Right lobe of liver (tissue), 6 donors: ENCODE measurements around the gene CACNA2D3. TPM values are rescaled to one million over a fixed set of nuclear protein-coding genes. Genes with fewer than 3 reads are reported as not detected.

Experiments
- ATAC-seq, 4 donors: fragments of 200-7000 bp; cut with Tn5 transposase; one replicate each; pipeline ENCODE4 v1.9.1; 2020; ENCODE audit warnings: mild to moderate bottlenecking in 4 of 4, moderate library complexity in 4 of 4
- DNase-seq, 3 donors: peaks; one replicate each; pipeline ENCODE4 v3.0.0-alpha.2; 2020
- H3K27ac ChIP-seq, 3 donors: fragments of 200-600 bp; one replicate each; pipeline ENCODE4 v1.8.0; 2022
- H3K27me3 ChIP-seq, 2 donors: fragments of 200-600 bp; one replicate each; pipeline ENCODE4 v1.8.0; 2022
- H3K36me3 ChIP-seq, 4 donors: fragments of 200-600 bp; sonication (generic) in 1 of 4; one replicate each; pipeline versions ENCODE4 v1.5.1 to v1.8.0; 2017 to 2022; ENCODE audit warnings: control low read depth in 1 of 4
- H3K4me1 ChIP-seq, 4 donors: fragments of 200-600 bp; sonication (generic) in 1 of 4; one replicate each; pipeline versions ENCODE4 v1.5.1 to v1.8.0; 2017 to 2022; ENCODE audit warnings: control low read depth in 1 of 4
- H3K4me3 ChIP-seq, 3 donors: fragments of 200-600 bp; one replicate each; pipeline ENCODE4 v1.8.0; 2022
- H3K9me3 ChIP-seq, 4 donors: fragments of 200-600 bp; sonication (generic) in 1 of 4; one replicate each; pipeline versions ENCODE4 v1.5.1 to v1.8.0; 2017 to 2022; ENCODE audit warnings: control low read depth in 1 of 4
- POLR2A ChIP-seq: fragments of 450-650 bp; IDR thresholded peaks from one replicate; pipeline ENCODE4 v1.6.1; 2017; ENCODE audit warnings: antibody characterized with exemption, mild to moderate bottlenecking
- WGBS: methylation state at CpG from one replicate; pipeline ENCODE4 v1.1.6; 2018; ENCODE audit warnings: low coverage, low lambda C conversion rate; ENCODE audit not compliant: insufficient coverage; ENCODE audit errors: missing lambda C conversion rate; 5-methylcytosine and 5-hydroxymethylcytosine counted together
- intact Hi-C, 2 donors: fragments of 100-400 bp; cut with DNase I; formaldehyde crosslinking; loops; one replicate each; pipeline versions ENCODE4 v1.11.2 to v1.14.1; 2022
- total RNA-seq, 6 experiments: library from RNA; depleted of rRNA in 2 of 6; stranded (reverse); fragments of >200 nt in 2 of 6; fragmentation: NEBNext Ultra II Directional in 3 of 6; extraction: Animal tissue kit (Norgen Biotek cat#: 25700) in 3 of 6; gene quantifications; one replicate each; pipeline versions ENCODE4 v1.1.0 to v1.2.4, GENCODE V29; 2016 to 2023
- TF ChIP-seq, protein P1 (sequence below), 4 donors: fragments of 200-600 bp in 3 of 4; fragments of 450-650 bp in 1 of 4; IDR thresholded peaks; one replicate each; pipeline versions ENCODE4 v1.5.1 to v1.8.0; 2016 to 2022; ENCODE audit warnings: antibody characterized with exemption in 4 of 4, mild to moderate bottlenecking in 2 of 4
- donor health status: DM: no; HTN: yes; CAD: no.
- donor health status: DM: no; HTN: no; CAD: no.
- donor health status: DM: no; HTN: no; CAD: no.
- donor health status: DM: no; HTN: yes; CAD: no.
- donor health status: DM: no; HTN: yes; CAD: no.

CACNA2D3 gene
- total RNA-seq, 6 experiments from 2014 or later: 0.28 to 0.87 TPM; not detected in 4

- H3K27ac ChIP-seq: no peak overlapping the region
- TF ChIP-seq, protein P1, sequence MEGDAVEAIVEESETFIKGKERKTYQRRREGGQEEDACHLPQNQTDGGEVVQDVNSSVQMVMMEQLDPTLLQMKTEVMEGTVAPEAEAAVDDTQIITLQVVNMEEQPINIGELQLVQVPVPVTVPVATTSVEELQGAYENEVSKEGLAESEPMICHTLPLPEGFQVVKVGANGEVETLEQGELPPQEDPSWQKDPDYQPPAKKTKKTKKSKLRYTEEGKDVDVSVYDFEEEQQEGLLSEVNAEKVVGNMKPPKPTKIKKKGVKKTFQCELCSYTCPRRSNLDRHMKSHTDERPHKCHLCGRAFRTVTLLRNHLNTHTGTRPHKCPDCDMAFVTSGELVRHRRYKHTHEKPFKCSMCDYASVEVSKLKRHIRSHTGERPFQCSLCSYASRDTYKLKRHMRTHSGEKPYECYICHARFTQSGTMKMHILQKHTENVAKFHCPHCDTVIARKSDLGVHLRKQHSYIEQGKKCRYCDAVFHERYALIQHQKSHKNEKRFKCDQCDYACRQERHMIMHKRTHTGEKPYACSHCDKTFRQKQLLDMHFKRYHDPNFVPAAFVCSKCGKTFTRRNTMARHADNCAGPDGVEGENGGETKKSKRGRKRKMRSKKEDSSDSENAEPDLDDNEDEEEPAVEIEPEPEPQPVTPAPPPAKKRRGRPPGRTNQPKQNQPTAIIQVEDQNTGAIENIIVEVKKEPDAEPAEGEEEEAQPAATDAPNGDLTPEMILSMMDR (IDR thresholded peaks at IDR 0.05): no peak
- TF ChIP-seq POLR2A: no peak
- WGBS: 75% methylated on average over 3 of the region's 3 CpGs
- intact Hi-C loops: no loop called here
- H3K4me3 ChIP-seq: no peak overlapping the region
- H3K4me1 ChIP-seq: no peaks in the 10 kb centered on the region
- no peak for DNase-seq
- no peaks in the 10 kb centered on the region for H3K36me3 ChIP-seq
- H3K9me3 ChIP-seq: no peaks in the 10 kb centered on the region
- ATAC-seq: no peak
- no peaks in the 10 kb centered on the region for H3K27me3 ChIP-seq
Measured at GRCh38 chr3:54826251-54826691, 703.9 kb downstream of the CACNA2D3 start.

GRCh38 chr3:54827056-54827687 is 704.8 kb downstream of the CACNA2D3 start:
- Histone ChIP-seq H3K27ac (no peak overlapping the region), H3K4me1 (no peaks in the 10 kb centered on the region), H3K36me3 (no peaks in the 10 kb centered on the region), H3K4me3 (no peak overlapping the region), H3K27me3 (no peaks in the 10 kb centered on the region), H3K9me3 (no peaks in the 10 kb centered on the region)
- DNase-seq (no peak), ATAC-seq (no peak)
- TF ChIP-seq, protein P1 (IDR thresholded peaks at IDR 0.05): no peak
- TF ChIP-seq POLR2A: no peak
- intact Hi-C loops: no loop called here
- WGBS: 42% methylated on average over 9 of the region's 9 CpGs

DNA sequence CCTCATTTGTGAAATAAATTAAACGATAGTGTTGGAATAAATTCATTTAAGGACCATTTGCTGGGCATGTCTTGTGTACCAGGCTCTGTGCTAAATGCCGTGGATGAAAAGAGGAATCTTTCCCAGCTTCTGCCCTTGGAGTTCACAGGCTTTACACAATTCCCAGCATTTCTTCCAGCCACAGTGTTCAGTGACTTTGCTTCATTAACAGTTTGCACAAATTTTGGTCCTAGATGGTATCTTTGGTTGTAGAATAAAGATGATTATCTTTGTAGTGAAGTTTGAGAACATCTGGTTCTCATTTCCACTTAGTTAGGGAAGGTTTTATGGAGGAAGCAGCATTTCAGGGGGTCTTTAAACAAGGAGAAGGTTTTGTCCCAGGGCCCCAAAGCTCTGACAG is 705.4 kb downstream of the CACNA2D3 start:
- WGBS: 58% methylated on average over 2 of the region's 2 CpGs
- Histone ChIP-seq H3K27ac (no peak overlapping the region), H3K36me3 (no peaks in the 10 kb centered on the region), H3K9me3 (no peaks in the 10 kb centered on the region), H3K27me3 (no peaks in the 10 kb centered on the region), H3K4me3 (no peak overlapping the region), H3K4me1 (no peaks in the 10 kb centered on the region)
- intact Hi-C loops: no loop called here
- TF ChIP-seq POLR2A: no peak
- TF ChIP-seq, protein P1 (IDR thresholded peaks at IDR 0.05): no peak
- no peak for DNase-seq
- no peak for ATAC-seq

DNA sequence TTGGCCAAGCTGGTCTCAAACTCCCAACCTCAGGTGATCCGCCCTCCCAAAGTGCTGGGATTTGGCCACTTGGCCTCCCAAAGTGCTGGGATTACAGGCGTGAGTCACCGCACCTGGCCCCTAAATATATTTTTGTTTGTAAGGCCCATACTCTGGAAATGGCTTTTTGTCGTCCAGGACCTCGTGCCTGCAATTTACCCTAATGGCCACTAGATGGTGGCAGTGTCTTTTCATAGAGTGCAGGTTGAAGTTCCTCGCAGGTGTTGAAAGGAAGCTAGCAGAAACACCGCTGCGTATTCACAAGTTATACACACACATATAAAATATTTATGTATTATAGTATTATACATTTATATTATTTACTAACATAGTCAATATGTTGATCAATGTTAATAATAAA is 708.3 kb downstream of the CACNA2D3 start:
- no peaks in the 10 kb centered on the region for H3K4me1 ChIP-seq
- WGBS: 51% methylated on average over 8 of the region's 8 CpGs
- ATAC-seq: no peak

More for the DNA sequence above, 708.3 kb downstream of the CACNA2D3 start:
- no peak for DNase-seq
- no peak for TF ChIP-seq POLR2A
- TF ChIP-seq, protein P1 (IDR thresholded peaks at IDR 0.05): peak; percentile 29 to 49 (median 44)
- intact Hi-C loops: no loop called here
- no peak overlapping the region for H3K27ac ChIP-seq
- no peaks in the 10 kb centered on the region for H3K9me3 ChIP-seq
- no peaks in the 10 kb centered on the region for H3K36me3 ChIP-seq
- H3K4me3 ChIP-seq: no peak overlapping the region
- no peaks in the 10 kb centered on the region for H3K27me3 ChIP-seq
